HepG2 (cell line): Measurements from ENCODE around the gene NAV2.

Source experiments
- POLR2A ChIP-seq, 2 experiments: IDR thresholded peaks; 2 replicates each; pipeline ENCODE4 v1.6.1; 2011; ENCODE audit warnings: low read depth in 2 of 2, low read length in 2 of 2, mild to moderate bottlenecking in 1 of 2, moderate library complexity in 1 of 2; ENCODE audit not compliant: insufficient read depth in 1 of 2
- POLR2AphosphoS5 ChIP-seq: IDR thresholded peaks from 2 replicates; pipeline ENCODE4 v1.6.1; 2012; ENCODE audit warnings: low read depth, low read length
- ZNF510 ChIP-seq: sonication (generic); formaldehyde crosslinking; IDR thresholded peaks from 2 replicates; pipeline ENCODE4 v1.4.0; 2020; ENCODE audit warnings: low read depth, mild to moderate bottlenecking, missing genetic modification reagents

GRCh38 chr11:19792510-19792909 is 79.9 kb downstream of the NAV2 start:
- TF ChIP-seq POLR2A (IDR thresholded peaks at IDR 0.05; ENCODE audit: insufficient read depth in 1 of 2, low read depth in 2 of 2, low read length in 2 of 2) (no peak), ZNF510 (no peak), POLR2AphosphoS5 (no peak)
